Posterior cingulate gyrus (tissue), 11 donors: Measurements from ENCODE around the gene CDCP2.
"Not testable (repeated sequence)": the region's sequence is repeated elsewhere in the genome, so short reads cannot be mapped to it uniquely, and the experiment has no call there.

Source experiments
- DNase-seq, 10 donors: peaks; one replicate each; pipeline versions ENCODE4 v3.0.0 to v3.0.0-alpha.2; 2020 to 2021; ENCODE audit warnings: mixed read lengths in 3 of 10
- intact Hi-C: fragments of 100-400 bp; cut with DNase I; formaldehyde crosslinking; loops from one replicate; pipeline ENCODE4 v1.15.1; 2023

CDCP2 gene

GRCh38 chr1:54169068-54169467 lies 16.3 kb upstream of the CDCP2 start:
- peak in 1 of 10 donors; percentile 1 for DNase-seq
- intact Hi-C loops = no loop called here

GRCh38 chr1:54168206-54168965 lies 15.6 kb upstream of the CDCP2 start:
- intact Hi-C loops = no loop called here
- DNase-seq = peak in 2 of 10 donors; percentile 34 to 53

GRCh38 chr1:54167422-54168139 lies 14.8 kb upstream of the CDCP2 start:
- intact Hi-C loops = no loop called here
- peak in 3 of 10 donors; percentile 22 to 80 (median 52) for DNase-seq

- DNase-seq = peak in 2 of 10 donors; percentile 3 to 28
- intact Hi-C loops = not testable (repeated sequence)
Observed at GRCh38 chr1:54166357-54166756, 13.6 kb upstream of the CDCP2 start.

GRCh38 chr1:54165146-54165545 lies 12.3 kb upstream of the CDCP2 start:
- intact Hi-C loops = no loop called here
- DNase-seq = peak in 2 of 10 donors; percentile 47 to 48

- peak in 1 of 10 donors; percentile 22 for DNase-seq
- intact Hi-C loops = no loop called here
Observed at GRCh38 chr1:54163573-54163972, 10.8 kb upstream of the CDCP2 start.

GRCh38 chr1:54163051-54163450 lies 10.3 kb upstream of the CDCP2 start:
- DNase-seq = peak in 1 of 10 donors; percentile 29
- intact Hi-C loops = no loop called here

GRCh38 chr1:54161495-54162168 lies 8.8 kb upstream of the CDCP2 start:
- peak in 1 of 10 donors; percentile 36 for DNase-seq
- intact Hi-C loops = no loop called here

GRCh38 chr1:54160351-54160750 lies 7.6 kb upstream of the CDCP2 start:
- DNase-seq = peak in 1 of 10 donors; percentile 72
- intact Hi-C loops = no loop called here

GRCh38 chr1:54159733-54160316 lies 7.0 kb upstream of the CDCP2 start:
- peak in 1 of 10 donors; percentile 24 for DNase-seq

GRCh38 chr1:54158071-54158470 lies 5.3 kb upstream of the CDCP2 start:
- peak in 1 of 10 donors; percentile 66 for DNase-seq
- intact Hi-C loops = no loop called here

More at GRCh38 chr1:54159733-54160316, 7.0 kb upstream of the CDCP2 start:
- intact Hi-C loops = no loop called here

GRCh38 chr1:54157401-54157800 lies 4.6 kb upstream of the CDCP2 start:
- intact Hi-C loops = no loop called here
- no peak for DNase-seq

- DNase-seq = peak in 1 of 10 donors; percentile 60
Observed at GRCh38 chr1:54156986-54157385, 4.2 kb upstream of the CDCP2 start.

GRCh38 chr1:54156201-54156600 lies 3.4 kb upstream of the CDCP2 start:
- intact Hi-C loops = no loop called here

More at GRCh38 chr1:54156986-54157385, 4.2 kb upstream of the CDCP2 start:
- intact Hi-C loops = no loop called here

GRCh38 chr1:54153535-54154439 lies 987 bp upstream of the CDCP2 start:
- intact Hi-C loops = no loop called here
- DNase-seq = peak in 1 of 10 donors; percentile 70

More at GRCh38 chr1:54156201-54156600, 3.4 kb upstream of the CDCP2 start:
- DNase-seq = peak in 1 of 10 donors; percentile 3

GRCh38 chr1:54151013-54151412 lies 1.8 kb downstream of the CDCP2 start:
- intact Hi-C loops = no loop called here
- DNase-seq = no peak

GRCh38 chr1:54149734-54150133 lies 3.1 kb downstream of the CDCP2 start:
- DNase-seq = no peak
- intact Hi-C loops = no loop called here

GRCh38 chr1:54144366-54144765 lies 8.4 kb downstream of the CDCP2 start:
- intact Hi-C loops = no loop called here
- peak in 1 of 10 donors; percentile 80 for DNase-seq

- peak in 1 of 10 donors; percentile 46 for DNase-seq
- intact Hi-C loops = no loop called here
Observed at GRCh38 chr1:54142146-54142900, 10.5 kb downstream of the CDCP2 start.
